Endothelial cell of umbilical vein (primary cell): ENCODE measurements around the gene SLC35F3.

Source experiments
- CTCF ChIP-seq, 2 donors: IDR thresholded peaks; 1 replicate in 1 of 2; 2 replicates in 1 of 2; pipeline ENCODE4 v1.5.1; 2011; ENCODE audit warnings: low read length in 2 of 2, mild to moderate bottlenecking in 2 of 2, moderate library complexity in 2 of 2, control low read depth in 1 of 2, inconsistent platforms in 1 of 2, low read depth in 1 of 2; ENCODE audit not compliant: insufficient read depth in 1 of 2; ENCODE audit errors: extremely low read depth in 1 of 2
- JUN ChIP-seq: IDR thresholded peaks from 2 replicates; pipeline ENCODE4 v1.6.1; 2011; ENCODE audit warnings: borderline replicate concordance, low read depth; ENCODE audit not compliant: insufficient read length, insufficient read depth
- POLR2A ChIP-seq: IDR thresholded peaks from 2 replicates; pipeline ENCODE4 v1.6.1; 2012; ENCODE audit warnings: low read depth, mild to moderate bottlenecking, control low read depth, low read length

GRCh38 chr1:233938476-233938875 is 34.0 kb downstream of the SLC35F3 start:
- no peak for TF ChIP-seq CTCF (IDR thresholded peaks at IDR 0.05; ENCODE audit: extremely low read depth in 1 of 2, insufficient read depth in 1 of 2, low read depth in 1 of 2, low read length in 2 of 2)
- TF ChIP-seq JUN = no peak
- TF ChIP-seq POLR2A = no peak
